GM12874 (cell line): Measurements from ENCODE around the gene BRCC3.

ENCODE experiments used
- TF ChIP-seq, protein P1 (sequence below): IDR thresholded peaks from 2 replicates; pipeline ENCODE4 v1.5.1; 2011; ENCODE audit warnings: low read depth, mild to moderate bottlenecking, control low read depth, low read length, moderate library complexity; ENCODE audit not compliant: insufficient read depth

Gene BRCC3

DNA sequence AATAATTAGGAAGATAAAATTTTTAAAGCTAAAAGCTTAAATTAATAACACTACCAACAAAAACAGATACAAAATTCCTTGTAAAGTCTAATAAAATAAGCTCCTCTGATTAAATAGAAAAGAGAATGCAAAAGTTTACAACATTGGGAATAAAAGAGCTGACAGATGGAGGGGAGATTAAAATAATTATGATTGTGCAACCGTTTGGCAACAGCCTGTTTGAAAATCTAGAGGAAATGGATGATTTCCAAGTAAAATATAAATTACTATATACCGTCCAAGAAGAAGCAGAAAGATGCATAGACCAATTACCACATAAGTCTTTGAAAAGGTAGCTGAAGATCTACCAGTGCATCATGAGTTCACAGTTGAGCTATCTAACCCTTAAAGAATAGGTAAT lies 98.6 kb downstream of the BRCC3 start:
- TF ChIP-seq, protein P1, sequence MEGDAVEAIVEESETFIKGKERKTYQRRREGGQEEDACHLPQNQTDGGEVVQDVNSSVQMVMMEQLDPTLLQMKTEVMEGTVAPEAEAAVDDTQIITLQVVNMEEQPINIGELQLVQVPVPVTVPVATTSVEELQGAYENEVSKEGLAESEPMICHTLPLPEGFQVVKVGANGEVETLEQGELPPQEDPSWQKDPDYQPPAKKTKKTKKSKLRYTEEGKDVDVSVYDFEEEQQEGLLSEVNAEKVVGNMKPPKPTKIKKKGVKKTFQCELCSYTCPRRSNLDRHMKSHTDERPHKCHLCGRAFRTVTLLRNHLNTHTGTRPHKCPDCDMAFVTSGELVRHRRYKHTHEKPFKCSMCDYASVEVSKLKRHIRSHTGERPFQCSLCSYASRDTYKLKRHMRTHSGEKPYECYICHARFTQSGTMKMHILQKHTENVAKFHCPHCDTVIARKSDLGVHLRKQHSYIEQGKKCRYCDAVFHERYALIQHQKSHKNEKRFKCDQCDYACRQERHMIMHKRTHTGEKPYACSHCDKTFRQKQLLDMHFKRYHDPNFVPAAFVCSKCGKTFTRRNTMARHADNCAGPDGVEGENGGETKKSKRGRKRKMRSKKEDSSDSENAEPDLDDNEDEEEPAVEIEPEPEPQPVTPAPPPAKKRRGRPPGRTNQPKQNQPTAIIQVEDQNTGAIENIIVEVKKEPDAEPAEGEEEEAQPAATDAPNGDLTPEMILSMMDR: no peak
